Activated CD4-positive, alpha-beta memory T cell treated with anti-CD3 and anti-CD28 coated beads, Interleukin-2, amount 10 ng/mL, durations not matched to agents 7 days and 5 days (primary cell): ENCODE data around the gene NEK6. TPM values are rescaled to one million over a fixed set of nuclear protein-coding genes. Genes with fewer than 3 reads are reported as not detected.

Experiments used
- total RNA-seq, 2 experiments: library from RNA; stranded (reverse); gene quantifications; one replicate each; pipeline ENCODE4 v1.2.3, GENCODE V29; 2021

The NEK6 gene
- total RNA-seq, 2 experiments from 2014 or later: 16.9 to 18.9 TPM

Other genes starting within 250 kb of the NEK6 start
- not detected for gene LHX2, start 246.2 kb upstream of the NEK6 start, total RNA-seq
- 100 to 1,000 TPM; 113 to 120 TPM for gene PSMB7, start 157.5 kb downstream of the NEK6 start, total RNA-seq
- not detected for gene ADGRD2, start 192.5 kb downstream of the NEK6 start, total RNA-seq
- gene NR5A1, start 249.4 kb downstream of the NEK6 start, total RNA-seq: not detected